ENCODE results near the gene PGGHG. TPM values are rescaled to one million over a fixed set of nuclear protein-coding genes. Genes with fewer than 3 reads are reported as not detected.
A peak's percentile ranks its signal among the peaks of the same experiment; 100 is the strongest.

PGGHG gene
- total RNA-seq, 2 experiments from 2014 or later, result 670 to 671 TPM

- peaks cover 30% of the 10 kb centered on the region for H3K4me1 Mint-ChIP-seq (ENCODE audit: low read depth)
- Histone ChIP-seq H3K4me3 (ENCODE audit: low read length) (no peak overlapping the region), H3K27ac (ENCODE audit: low read depth in 1 of 2, low read length in 2 of 2) (peak overlapping the region; percentile 28 to 59), H3K36me3 (ENCODE audit: insufficient read depth, low read length) (peaks cover 13% of the 10 kb centered on the region), H3K4me1 (ENCODE audit: insufficient read depth, low read length) (peaks cover 39% of the 10 kb centered on the region), H3K27me3 (ENCODE audit: control insufficient read depth in 1 of 2, insufficient read depth in 2 of 2, low read length in 2 of 2) (peaks cover 0 to 5% of the 10 kb centered on the region in 2 experiments), H3K9me3 (ENCODE audit: control insufficient read depth in 1 of 2, insufficient read depth in 1 of 2, low read length in 2 of 2) (no peaks in the 10 kb centered on the region)
- POLR2A ChIA-PET, result interaction anchor here (1.0 to 6.9 kb wide), 12 partner anchors 12 to 286 kb away, joined by 3 to 148 read pairs (median 10); partner anchors contain the start of genes BET1L, IFITM2, NLRP6 and PSMD13
- CTCF ChIA-PET, result interaction anchor here (3.0 to 3.8 kb wide), 3 partner anchors 15 to 39 kb away, joined by 9 to 19 read pairs (median 17); no protein-coding TSS in a partner anchor
- peaks cover 4% of the 10 kb centered on the region for H3K27me3 Mint-ChIP-seq
- H3K36me3 Mint-ChIP-seq (ENCODE audit: low read depth), result peaks cover 32% of the 10 kb centered on the region
- TF ChIP-seq, protein P1, sequence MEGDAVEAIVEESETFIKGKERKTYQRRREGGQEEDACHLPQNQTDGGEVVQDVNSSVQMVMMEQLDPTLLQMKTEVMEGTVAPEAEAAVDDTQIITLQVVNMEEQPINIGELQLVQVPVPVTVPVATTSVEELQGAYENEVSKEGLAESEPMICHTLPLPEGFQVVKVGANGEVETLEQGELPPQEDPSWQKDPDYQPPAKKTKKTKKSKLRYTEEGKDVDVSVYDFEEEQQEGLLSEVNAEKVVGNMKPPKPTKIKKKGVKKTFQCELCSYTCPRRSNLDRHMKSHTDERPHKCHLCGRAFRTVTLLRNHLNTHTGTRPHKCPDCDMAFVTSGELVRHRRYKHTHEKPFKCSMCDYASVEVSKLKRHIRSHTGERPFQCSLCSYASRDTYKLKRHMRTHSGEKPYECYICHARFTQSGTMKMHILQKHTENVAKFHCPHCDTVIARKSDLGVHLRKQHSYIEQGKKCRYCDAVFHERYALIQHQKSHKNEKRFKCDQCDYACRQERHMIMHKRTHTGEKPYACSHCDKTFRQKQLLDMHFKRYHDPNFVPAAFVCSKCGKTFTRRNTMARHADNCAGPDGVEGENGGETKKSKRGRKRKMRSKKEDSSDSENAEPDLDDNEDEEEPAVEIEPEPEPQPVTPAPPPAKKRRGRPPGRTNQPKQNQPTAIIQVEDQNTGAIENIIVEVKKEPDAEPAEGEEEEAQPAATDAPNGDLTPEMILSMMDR (IDR thresholded peaks at IDR 0.05), result no peak
- peak overlapping the region; percentile 89 for H3K4me3 Mint-ChIP-seq
- intact Hi-C loops (cut with DNase I, micrococcal nuclease), result loop anchor here (2.0 to 5.0 kb wide), 3 partner anchors 15 to 53 kb away; partner anchors contain the start of genes PSMD13 (in 1 of the 2) and SIRT3 (in 1 of the 2)
- DNase-seq (peak in 5 of 14 experiments; percentile 9 to 45 (median 39)), ATAC-seq (ENCODE audit: poor library complexity) (no peak)
- no peaks in the 10 kb centered on the region for H3K9me3 Mint-ChIP-seq
- H3K27ac Mint-ChIP-seq, result peak overlapping the region; percentile 86
These were observed 1.0 kb downstream of the PGGHG start for GRCh38 chr11:289712-290620.

DNA sequence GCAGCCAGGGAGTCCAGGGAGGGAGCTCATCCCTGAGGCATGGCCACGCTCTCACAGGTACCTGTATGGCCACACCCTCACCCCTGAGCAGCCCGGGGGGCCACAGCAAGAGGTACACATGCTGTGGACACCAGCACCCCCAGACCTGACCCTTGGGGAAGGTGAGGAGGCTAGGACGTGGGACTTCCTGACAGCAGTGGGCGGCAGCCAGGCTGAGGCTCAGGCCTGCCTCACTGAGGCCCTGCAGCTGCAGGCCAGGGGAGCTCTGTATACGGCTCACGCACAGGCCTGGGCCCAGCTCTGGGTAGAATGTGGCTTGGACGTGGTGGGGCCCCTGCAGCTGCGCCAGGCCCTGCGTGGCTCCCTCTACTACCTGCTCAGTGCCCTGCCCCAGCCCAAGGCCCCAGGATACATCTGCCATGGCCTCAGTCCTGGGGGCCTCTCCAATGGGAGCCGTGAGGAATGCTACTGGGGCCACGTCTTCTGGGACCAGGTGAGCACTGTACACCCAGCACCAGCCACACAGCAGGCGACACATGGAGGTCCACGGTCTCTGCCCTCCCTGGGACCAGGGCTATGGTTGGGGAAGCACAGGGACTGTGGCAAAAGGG, 1.8 kb downstream of the PGGHG start:
- H3K27ac ChIP-seq (ENCODE audit: low read depth in 1 of 2, low read length in 2 of 2), result peak overlapping the region in 1 of 2 donors; percentile 59

More for the DNA sequence above, 1.8 kb downstream of the PGGHG start:
- Histone ChIP-seq H3K4me1 (ENCODE audit: insufficient read depth, low read length) (peaks cover 39% of the 10 kb centered on the region), H3K27me3 (ENCODE audit: control insufficient read depth in 1 of 2, insufficient read depth in 2 of 2, low read length in 2 of 2) (peaks cover 0 to 1% of the 10 kb centered on the region in 2 experiments), H3K4me3 (ENCODE audit: low read length) (no peak overlapping the region), H3K9me3 (ENCODE audit: control insufficient read depth in 1 of 2, insufficient read depth in 1 of 2, low read length in 2 of 2) (no peaks in the 10 kb centered on the region), H3K36me3 (ENCODE audit: insufficient read depth, low read length) (peaks cover 13% of the 10 kb centered on the region)
- Mint-ChIP-seq H3K4me1 (ENCODE audit: low read depth) (peaks cover 30% of the 10 kb centered on the region), H3K36me3 (ENCODE audit: low read depth) (peaks cover 36% of the 10 kb centered on the region), H3K9me3 (no peaks in the 10 kb centered on the region), H3K4me3 (peak overlapping the region; percentile 89), H3K27ac (peak overlapping the region; percentile 86), H3K27me3 (peaks cover 4% of the 10 kb centered on the region)
- TF ChIP-seq, protein P1 (IDR thresholded peaks at IDR 0.05), result no peak
- ATAC-seq (ENCODE audit: poor library complexity) (no peak), DNase-seq (peak in 4 of 14 experiments; percentile 1 to 39 (median 19))
- POLR2A ChIA-PET, result interaction anchor here (2.7 to 6.9 kb wide), 5 partner anchors 13 to 84 kb away, joined by 10 to 148 read pairs (median 51); partner anchors contain the start of genes BET1L, NLRP6, PSMD13 and RIC8A
- intact Hi-C loops (cut with DNase I, micrococcal nuclease), result no loop called here
- CTCF ChIA-PET, result interaction anchor here (3.2 kb wide), 1 partner anchor 40 kb away, joined by 17 read pairs; no protein-coding TSS in a partner anchor
